Liver (tissue), 3 donors: ENCODE measurements around the gene MAFF.

Source experiments
- CTCF ChIP-seq: fragments of 150-350 bp; IDR thresholded peaks from 2 replicates; pipeline ENCODE4 v1.5.1; 2017; ENCODE audit warnings: improper control_type of control experiment, low read depth, low read length; ENCODE audit not compliant: missing input control
- GABPA ChIP-seq, 2 donors: IDR thresholded peaks in 1 of 2; conservative IDR thresholded peaks in 1 of 2; 2 replicates each; pipeline ENCODE4 v1.6.1; 2016; ENCODE audit warnings: antibody characterized with exemption in 2 of 2, mild to moderate bottlenecking in 1 of 2, moderate library complexity in 1 of 2
- NR2F2 ChIP-seq: IDR thresholded peaks from 2 replicates; pipeline ENCODE4 v1.6.1; 2016; ENCODE audit warnings: antibody characterized with exemption
- RAD21 ChIP-seq, 2 donors: IDR thresholded peaks; 2 replicates each; pipeline ENCODE4 v1.6.1; 2016; ENCODE audit warnings: antibody characterized with exemption in 2 of 2, mild to moderate bottlenecking in 2 of 2
- REST ChIP-seq: IDR thresholded peaks from 2 replicates; pipeline ENCODE4 v1.6.1; 2016; ENCODE audit warnings: antibody characterized with exemption, mild to moderate bottlenecking
- RXRA ChIP-seq, 2 donors: IDR thresholded peaks; 2 replicates each; pipeline ENCODE4 v1.6.1; 2017 to 2018; ENCODE audit warnings: antibody characterized with exemption in 2 of 2, mild to moderate bottlenecking in 1 of 2
- SP1 ChIP-seq: IDR thresholded peaks from 2 replicates; pipeline ENCODE4 v1.6.1; 2018; ENCODE audit warnings: antibody characterized with exemption, mild to moderate bottlenecking
- TAF1 ChIP-seq: conservative IDR thresholded peaks from 2 replicates; pipeline ENCODE4 v1.6.1; 2016; ENCODE audit warnings: antibody characterized with exemption, mild to moderate bottlenecking
- YY1 ChIP-seq: IDR thresholded peaks from 2 replicates; pipeline ENCODE4 v1.6.1; 2016; ENCODE audit warnings: antibody characterized with exemption, mild to moderate bottlenecking
- TF ChIP-seq, protein P1 (sequence below): IDR thresholded peaks from 2 replicates; pipeline ENCODE4 v1.6.1; 2016; ENCODE audit warnings: antibody characterized with exemption
- TF ChIP-seq, protein P2 (sequence below): IDR thresholded peaks from 2 replicates; pipeline ENCODE4 v1.6.1; 2016; ENCODE audit warnings: antibody characterized with exemption
- donor health status: healthy.
- donor health status: healthy.

DNA sequence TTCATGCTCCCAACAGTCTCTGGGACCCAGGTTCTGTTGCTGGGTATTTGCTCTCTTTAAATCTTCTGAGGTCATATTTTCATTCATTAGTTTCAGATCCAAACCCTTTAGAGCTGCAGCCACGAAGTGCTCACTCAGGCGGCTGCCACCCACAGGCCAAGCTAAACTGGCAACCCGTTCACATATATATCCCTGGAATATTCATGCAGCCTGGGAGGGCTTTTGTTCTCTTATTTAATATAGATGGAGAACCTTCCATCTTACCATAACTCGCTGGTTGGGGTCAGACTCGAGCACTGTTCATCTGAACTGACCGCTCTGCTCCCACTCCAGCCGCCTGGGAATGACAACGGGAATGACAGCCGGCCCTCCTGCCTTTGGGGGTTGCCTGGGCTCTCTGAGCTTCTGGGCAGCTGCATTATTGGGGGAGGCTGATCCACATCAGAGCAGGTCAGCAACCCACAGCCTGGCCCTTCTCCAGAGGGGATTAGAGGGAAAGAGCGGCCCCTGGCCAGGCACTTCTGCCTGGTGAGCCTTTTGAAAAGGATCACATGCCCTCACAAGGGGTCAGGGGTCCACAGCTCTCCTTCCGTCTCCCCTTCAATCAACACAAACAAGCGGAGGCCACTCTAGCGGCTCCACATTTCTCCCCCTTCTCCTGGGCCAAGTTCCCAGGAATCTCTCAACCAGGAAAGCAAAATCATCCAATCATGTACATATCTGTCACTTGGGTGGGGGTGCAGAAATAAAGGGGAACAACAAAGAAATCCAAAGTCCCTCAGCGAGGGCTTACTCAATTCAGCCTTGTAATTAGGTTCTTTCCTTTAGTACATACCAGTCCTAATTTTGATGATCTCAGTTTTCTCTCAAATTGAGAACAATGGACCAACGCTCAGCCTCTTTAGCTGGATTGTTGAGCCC, 59.2 kb downstream of the MAFF start:
- no peak for TF ChIP-seq CTCF
- TF ChIP-seq GABPA (IDR thresholded peaks at IDR 0.05 in 1 of 2, conservative IDR thresholded peaks at IDR 0.05 in 1 of 2), result no peak
- TF ChIP-seq RXRA (IDR thresholded peaks at IDR 0.05), result no peak
- TF ChIP-seq, protein P1, sequence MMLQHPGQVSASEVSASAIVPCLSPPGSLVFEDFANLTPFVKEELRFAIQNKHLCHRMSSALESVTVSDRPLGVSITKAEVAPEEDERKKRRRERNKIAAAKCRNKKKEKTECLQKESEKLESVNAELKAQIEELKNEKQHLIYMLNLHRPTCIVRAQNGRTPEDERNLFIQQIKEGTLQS, result no peak
- TF ChIP-seq NR2F2, result no peak
- no peak for TF ChIP-seq SP1
- no peak for TF ChIP-seq TAF1
- TF ChIP-seq, protein P2, sequence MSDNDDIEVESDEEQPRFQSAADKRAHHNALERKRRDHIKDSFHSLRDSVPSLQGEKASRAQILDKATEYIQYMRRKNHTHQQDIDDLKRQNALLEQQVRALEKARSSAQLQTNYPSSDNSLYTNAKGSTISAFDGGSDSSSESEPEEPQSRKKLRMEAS, result no peak
- no peak for TF ChIP-seq RAD21 (IDR thresholded peaks at IDR 0.05)
- TF ChIP-seq YY1, result no peak
- TF ChIP-seq REST, result no peak
